Measurements from ENCODE around the gene PIK3R5.

DNA sequence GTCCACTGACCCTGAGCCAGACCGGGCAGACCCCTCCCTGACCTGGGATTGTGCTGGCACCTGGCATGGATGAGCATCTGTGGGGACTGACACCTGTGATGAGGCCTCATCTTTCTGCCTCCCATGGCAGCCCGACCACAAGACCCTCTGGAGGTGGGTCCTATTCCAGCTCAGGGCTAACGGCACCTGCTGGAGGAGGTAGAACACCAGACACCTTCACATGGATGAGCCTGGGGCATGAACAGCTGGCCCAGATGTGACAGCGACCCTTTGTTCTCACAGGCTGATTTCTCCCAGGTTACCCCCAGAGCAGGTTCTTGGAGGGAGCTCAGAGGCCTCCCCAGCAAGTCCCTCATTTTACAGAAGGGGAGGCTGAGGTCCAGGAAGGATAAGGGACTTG lies 51.6 kb downstream of the PIK3R5 start:
- TF ChIP-seq, protein P1, sequence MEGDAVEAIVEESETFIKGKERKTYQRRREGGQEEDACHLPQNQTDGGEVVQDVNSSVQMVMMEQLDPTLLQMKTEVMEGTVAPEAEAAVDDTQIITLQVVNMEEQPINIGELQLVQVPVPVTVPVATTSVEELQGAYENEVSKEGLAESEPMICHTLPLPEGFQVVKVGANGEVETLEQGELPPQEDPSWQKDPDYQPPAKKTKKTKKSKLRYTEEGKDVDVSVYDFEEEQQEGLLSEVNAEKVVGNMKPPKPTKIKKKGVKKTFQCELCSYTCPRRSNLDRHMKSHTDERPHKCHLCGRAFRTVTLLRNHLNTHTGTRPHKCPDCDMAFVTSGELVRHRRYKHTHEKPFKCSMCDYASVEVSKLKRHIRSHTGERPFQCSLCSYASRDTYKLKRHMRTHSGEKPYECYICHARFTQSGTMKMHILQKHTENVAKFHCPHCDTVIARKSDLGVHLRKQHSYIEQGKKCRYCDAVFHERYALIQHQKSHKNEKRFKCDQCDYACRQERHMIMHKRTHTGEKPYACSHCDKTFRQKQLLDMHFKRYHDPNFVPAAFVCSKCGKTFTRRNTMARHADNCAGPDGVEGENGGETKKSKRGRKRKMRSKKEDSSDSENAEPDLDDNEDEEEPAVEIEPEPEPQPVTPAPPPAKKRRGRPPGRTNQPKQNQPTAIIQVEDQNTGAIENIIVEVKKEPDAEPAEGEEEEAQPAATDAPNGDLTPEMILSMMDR (IDR thresholded peaks at IDR 0.05): no peak
- no peak for TF ChIP-seq EZH2 (IDR thresholded peaks at IDR 0.05; ENCODE audit: borderline replicate concordance, insufficient read depth, low read depth, low read length, poor library complexity, severe bottlenecking)

Data from B cell (primary cell).